OCI-LY1 (cell line): ENCODE data around the gene OPN1MW.

Source experiments
- H2AFZ ChIP-seq: fragments of 200-600 bp; sonication (generic), shearing (Covaris generic); 2 replicates; pipeline ENCODE4 v1.6.0; 2014; ENCODE audit warnings: antibody characterized with exemption, mild to moderate bottlenecking, low read length
- H3F3A ChIP-seq: fragments of 200-600 bp; sonication (generic), shearing (Covaris generic); 2 replicates; pipeline ENCODE4 v1.6.0; 2014; ENCODE audit warnings: mild to moderate bottlenecking, antibody characterized with exemption, low read length, moderate library complexity; ENCODE audit not compliant: insufficient read depth
- H3K27ac ChIP-seq: fragments of 200-600 bp; sonication (generic); 2 replicates; pipeline ENCODE4 v1.5.1; 2014; ENCODE audit warnings: low read length, mixed run types, mild to moderate bottlenecking, low read depth; ENCODE audit not compliant: poor library complexity, severe bottlenecking
- H3K27me3 ChIP-seq: fragments of 200-600 bp; sonication (generic); 2 replicates; pipeline ENCODE4 v1.6.0; 2014; ENCODE audit warnings: antibody characterized with exemption, mild to moderate bottlenecking, low read length, moderate library complexity; ENCODE audit not compliant: insufficient read depth
- H3K36me3 ChIP-seq: fragments of 200-600 bp; sonication (generic); 2 replicates; pipeline ENCODE4 v1.6.1; 2014; ENCODE audit warnings: mild to moderate bottlenecking, antibody characterized with exemption, low read length, moderate library complexity, mixed read lengths; ENCODE audit not compliant: insufficient read depth
- H3K4me1 ChIP-seq: fragments of 200-600 bp; sonication (generic); 2 replicates; pipeline ENCODE4 v1.5.1; 2014; ENCODE audit warnings: mild to moderate bottlenecking, low read length, moderate library complexity; ENCODE audit not compliant: insufficient read depth, severe bottlenecking
- H3K4me2 ChIP-seq: fragments of 200-600 bp; sonication (generic), shearing (Covaris generic); 2 replicates; pipeline ENCODE4 v1.6.1; 2014; ENCODE audit warnings: low read length
- H3K4me3 ChIP-seq: fragments of 200-600 bp; sonication (generic); 2 replicates; pipeline ENCODE4 v1.5.1; 2014; ENCODE audit warnings: low read length, low read depth, mild to moderate bottlenecking, mixed read lengths; ENCODE audit not compliant: poor library complexity, severe bottlenecking
- H3K79me2 ChIP-seq: fragments of 200-600 bp; shearing (Covaris generic); 2 replicates; pipeline ENCODE4 v1.6.1; 2016; ENCODE audit warnings: mixed run types, low read length, mixed read lengths; ENCODE audit not compliant: insufficient read depth
- H3K9ac ChIP-seq: fragments of 200-600 bp; sonication (generic), shearing (Covaris generic); 2 replicates; pipeline ENCODE4 v1.6.1; 2014; ENCODE audit warnings: mild to moderate bottlenecking, low read length, mixed read lengths
- H3K9me2 ChIP-seq: fragments of 200-600 bp; sonication (generic), shearing (Covaris generic); 2 replicates; pipeline ENCODE4 v1.6.1; 2014; ENCODE audit warnings: low read depth, mild to moderate bottlenecking, low read length, mixed read lengths
- H3K9me3 ChIP-seq: fragments of 200-600 bp; shearing (Covaris generic); 2 replicates; pipeline ENCODE4 v1.6.1; 2014; ENCODE audit warnings: low read length, mixed read lengths
- H4K20me1 ChIP-seq: fragments of 200-600 bp; sonication (generic), shearing (Covaris generic); 2 replicates; pipeline ENCODE4 v1.6.0; 2016; ENCODE audit warnings: mild to moderate bottlenecking, low read length; ENCODE audit not compliant: insufficient read depth
- EZH2 ChIP-seq: fragments of 200-600 bp; sonication (generic), shearing (Covaris generic); IDR thresholded peaks from 2 replicates; pipeline ENCODE4 v1.8.0; 2017; ENCODE audit warnings: borderline replicate concordance, mixed run types, mild to moderate bottlenecking, antibody characterized with exemption, low read length, moderate library complexity, mixed read lengths
- TF ChIP-seq, protein P1 (sequence below): fragments of 200-600 bp; sonication (generic), shearing (Covaris generic); IDR thresholded peaks from 2 replicates; pipeline ENCODE4 v1.5.1; 2017; ENCODE audit warnings: mild to moderate bottlenecking, antibody characterized with exemption, low read length, moderate library complexity, mixed read lengths

Gene OPN1MW

DNA sequence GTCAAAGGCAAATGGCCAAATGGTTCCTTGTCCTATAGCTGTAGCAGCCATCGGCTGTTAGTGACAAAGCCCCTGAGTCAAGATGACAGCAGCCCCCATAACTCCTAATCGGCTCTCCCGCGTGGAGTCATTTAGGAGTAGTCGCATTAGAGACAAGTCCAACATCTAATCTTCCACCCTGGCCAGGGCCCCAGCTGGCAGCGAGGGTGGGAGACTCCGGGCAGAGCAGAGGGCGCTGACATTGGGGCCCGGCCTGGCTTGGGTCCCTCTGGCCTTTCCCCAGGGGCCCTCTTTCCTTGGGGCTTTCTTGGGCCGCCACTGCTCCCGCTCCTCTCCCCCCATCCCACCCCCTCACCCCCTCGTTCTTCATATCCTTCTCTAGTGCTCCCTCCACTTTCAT, 42.2 kb upstream of the OPN1MW start:
- H3K9me2 ChIP-seq, result no peaks in the 10 kb centered on the region
- H3K4me3 ChIP-seq, result no peak overlapping the region
- no peaks in the 10 kb centered on the region for H3K4me1 ChIP-seq
- no peak for TF ChIP-seq EZH2
- TF ChIP-seq, protein P1, sequence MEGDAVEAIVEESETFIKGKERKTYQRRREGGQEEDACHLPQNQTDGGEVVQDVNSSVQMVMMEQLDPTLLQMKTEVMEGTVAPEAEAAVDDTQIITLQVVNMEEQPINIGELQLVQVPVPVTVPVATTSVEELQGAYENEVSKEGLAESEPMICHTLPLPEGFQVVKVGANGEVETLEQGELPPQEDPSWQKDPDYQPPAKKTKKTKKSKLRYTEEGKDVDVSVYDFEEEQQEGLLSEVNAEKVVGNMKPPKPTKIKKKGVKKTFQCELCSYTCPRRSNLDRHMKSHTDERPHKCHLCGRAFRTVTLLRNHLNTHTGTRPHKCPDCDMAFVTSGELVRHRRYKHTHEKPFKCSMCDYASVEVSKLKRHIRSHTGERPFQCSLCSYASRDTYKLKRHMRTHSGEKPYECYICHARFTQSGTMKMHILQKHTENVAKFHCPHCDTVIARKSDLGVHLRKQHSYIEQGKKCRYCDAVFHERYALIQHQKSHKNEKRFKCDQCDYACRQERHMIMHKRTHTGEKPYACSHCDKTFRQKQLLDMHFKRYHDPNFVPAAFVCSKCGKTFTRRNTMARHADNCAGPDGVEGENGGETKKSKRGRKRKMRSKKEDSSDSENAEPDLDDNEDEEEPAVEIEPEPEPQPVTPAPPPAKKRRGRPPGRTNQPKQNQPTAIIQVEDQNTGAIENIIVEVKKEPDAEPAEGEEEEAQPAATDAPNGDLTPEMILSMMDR, result no peak
- H3K9me3 ChIP-seq, result no peaks in the 10 kb centered on the region
- no peak overlapping the region for H2AFZ ChIP-seq
- no peaks in the 10 kb centered on the region for H4K20me1 ChIP-seq
- H3K9ac ChIP-seq, result no peak overlapping the region
- no peak overlapping the region for H3K4me2 ChIP-seq
- H3F3A ChIP-seq, result no peaks in the 10 kb centered on the region
- H3K79me2 ChIP-seq, result no peaks in the 10 kb centered on the region
- no peaks in the 10 kb centered on the region for H3K27me3 ChIP-seq
- no peak overlapping the region for H3K27ac ChIP-seq
- no peaks in the 10 kb centered on the region for H3K36me3 ChIP-seq

DNA sequence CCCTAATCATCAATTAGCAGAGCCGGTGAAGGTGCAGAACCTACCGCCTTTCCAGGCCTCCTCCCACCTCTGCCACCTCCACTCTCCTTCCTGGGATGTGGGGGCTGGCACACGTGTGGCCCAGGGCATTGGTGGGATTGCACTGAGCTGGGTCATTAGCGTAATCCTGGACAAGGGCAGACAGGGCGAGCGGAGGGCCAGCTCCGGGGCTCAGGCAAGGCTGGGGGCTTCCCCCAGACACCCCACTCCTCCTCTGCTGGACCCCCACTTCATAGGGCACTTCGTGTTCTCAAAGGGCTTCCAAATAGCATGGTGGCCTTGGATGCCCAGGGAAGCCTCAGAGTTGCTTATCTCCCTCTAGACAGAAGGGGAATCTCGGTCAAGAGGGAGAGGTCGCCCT, 41.7 kb upstream of the OPN1MW start:
- H3K9me2 ChIP-seq, result no peaks in the 10 kb centered on the region
- H3K27ac ChIP-seq, result no peak overlapping the region
- H3K36me3 ChIP-seq, result no peaks in the 10 kb centered on the region
- no peak overlapping the region for H3K4me3 ChIP-seq
- no peaks in the 10 kb centered on the region for H3K9me3 ChIP-seq
- H3F3A ChIP-seq, result no peaks in the 10 kb centered on the region
- no peaks in the 10 kb centered on the region for H3K27me3 ChIP-seq
- H3K9ac ChIP-seq, result no peak overlapping the region
- H4K20me1 ChIP-seq, result no peaks in the 10 kb centered on the region
- H3K79me2 ChIP-seq, result no peaks in the 10 kb centered on the region
- H3K4me1 ChIP-seq, result no peaks in the 10 kb centered on the region
- H2AFZ ChIP-seq, result no peak overlapping the region
- TF ChIP-seq EZH2, result no peak
- TF ChIP-seq, protein P1, result no peak
- H3K4me2 ChIP-seq, result no peak overlapping the region

DNA sequence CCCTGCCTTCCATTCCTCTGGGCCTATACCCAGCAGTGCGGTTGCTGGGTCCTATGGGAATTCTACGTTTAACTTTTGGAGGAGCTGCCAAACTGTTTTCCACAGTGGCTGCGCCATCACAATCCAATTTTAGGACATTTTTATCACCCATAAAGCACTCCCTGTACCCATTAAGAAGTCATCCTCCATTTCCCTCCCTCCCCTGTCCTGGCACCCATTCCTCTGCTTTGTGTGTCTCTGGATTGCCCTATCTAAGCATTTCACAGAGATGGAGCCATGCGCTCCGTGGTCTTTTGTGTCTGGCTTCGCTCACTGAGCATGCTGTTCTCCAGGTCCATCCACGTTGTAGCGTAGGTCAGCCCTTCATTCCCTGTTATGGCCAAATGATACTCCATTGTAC, 40.0 kb upstream of the OPN1MW start:
- H3K27me3 ChIP-seq, result no peaks in the 10 kb centered on the region
- H2AFZ ChIP-seq, result no peak overlapping the region
- no peaks in the 10 kb centered on the region for H3K9me3 ChIP-seq
- H3F3A ChIP-seq, result no peaks in the 10 kb centered on the region
- no peak overlapping the region for H3K4me2 ChIP-seq
- H3K4me3 ChIP-seq, result no peak overlapping the region
- H3K9ac ChIP-seq, result no peak overlapping the region
- H3K9me2 ChIP-seq, result no peaks in the 10 kb centered on the region
- H3K4me1 ChIP-seq, result no peaks in the 10 kb centered on the region
- H3K79me2 ChIP-seq, result no peaks in the 10 kb centered on the region
- no peaks in the 10 kb centered on the region for H4K20me1 ChIP-seq
- no peak overlapping the region for H3K27ac ChIP-seq
- no peaks in the 10 kb centered on the region for H3K36me3 ChIP-seq
- no peak for TF ChIP-seq EZH2
- TF ChIP-seq, protein P1, result no peak
